ENCODE data around the gene IKZF2. TPM values are rescaled to one million over a fixed set of nuclear protein-coding genes. Genes with fewer than 3 reads are reported as not detected.

Gene IKZF2
- total and polyA plus RNA-seq, 9 of the 15 experiments (the other 6 are each of a cell fraction or from before 2014, with no cell fraction given): 0.04 to 0.54 (median 0.22) TPM

GRCh38 chr2:213019368-213019767, 132.0 kb downstream of the IKZF2 start:
- no peaks in the 10 kb centered on the region for H3K36me3 ChIP-seq (ENCODE audit: control insufficient read depth, insufficient read depth, low read length)
- H3K4me2 ChIP-seq (ENCODE audit: insufficient read depth, low read length): no peak overlapping the region
- H3K9me3 ChIP-seq (replicated peaks; ENCODE audit: control insufficient read depth, insufficient read depth, low read depth, low read length): no peaks in the 10 kb centered on the region
- no peak overlapping the region for H2AFZ ChIP-seq (ENCODE audit: low read depth, low read length)
- H4K20me1 ChIP-seq (replicated peaks; ENCODE audit: control insufficient read depth, insufficient read depth, low read length): no peaks in the 10 kb centered on the region
- H3K27ac ChIP-seq (ENCODE audit: extremely low read depth, low read depth, low read length): no peak overlapping the region
- no peaks in the 10 kb centered on the region for H3K79me2 ChIP-seq (ENCODE audit: control insufficient read depth, insufficient read depth, low read length)
- no peaks in the 10 kb centered on the region for H3K9me1 ChIP-seq (ENCODE audit: control insufficient read depth, insufficient read depth, low read length)
- no peak for TF ChIP-seq ZNF57 (CRISPR knock-in tag; IDR thresholded peaks at IDR 0.05)
- no peak for DNase-seq (ENCODE audit: extremely low read depth in 1 of 4, low spot score in 3 of 4)
- ChIA-PET POLR2A (no interaction called here), CTCF (ENCODE audit: low intra/inter-chr PET ratio) (no interaction called here)
- no peak for FAIRE-seq
- no peaks in the 10 kb centered on the region for H3K27me3 ChIP-seq (ENCODE audit: control insufficient read depth in 2 of 2, insufficient read depth in 2 of 2, low read length in 2 of 2)
- no peaks in the 10 kb centered on the region for H3K4me1 ChIP-seq (replicated peaks in 1 of 2; ENCODE audit: control insufficient read depth in 2 of 2, insufficient read depth in 2 of 2, low read length in 2 of 2)
- 0% methylated on average over 2 of the region's 2 CpGs for WGBS (ENCODE audit: insufficient coverage, low coverage, missing lambda C conversion rate)
- no peak for ATAC-seq
- BruUV-seq (replicated peaks): no TSS peak
- in situ Hi-C loops (cut with MboI): no loop called here
- intact Hi-C loops (cut with micrococcal nuclease): no loop called here
- H3K4me3 ChIP-seq: no peak overlapping the region
- no peak overlapping the region for H3K9ac ChIP-seq (ENCODE audit: insufficient read depth in 1 of 2, low read depth in 2 of 2, low read length in 2 of 2)

GRCh38 chr2:213018340-213018901, 133.0 kb downstream of the IKZF2 start:
- no peaks in the 10 kb centered on the region for H3K4me1 ChIP-seq (replicated peaks in 1 of 2; ENCODE audit: control insufficient read depth in 2 of 2, insufficient read depth in 2 of 2, low read length in 2 of 2)
- intact Hi-C loops (cut with micrococcal nuclease): no loop called here
- ATAC-seq (no peak), FAIRE-seq (no peak), DNase-seq (ENCODE audit: extremely low read depth in 1 of 4, low spot score in 3 of 4) (no peak)
- H4K20me1 ChIP-seq (replicated peaks; ENCODE audit: control insufficient read depth, insufficient read depth, low read length): no peaks in the 10 kb centered on the region
- BruUV-seq (replicated peaks): no TSS peak
- no peak overlapping the region for H3K4me3 ChIP-seq
- no peak overlapping the region for H3K4me2 ChIP-seq (ENCODE audit: insufficient read depth, low read length)
- H3K9ac ChIP-seq (ENCODE audit: insufficient read depth in 1 of 2, low read depth in 2 of 2, low read length in 2 of 2): no peak overlapping the region
- H3K9me3 ChIP-seq (replicated peaks; ENCODE audit: control insufficient read depth, insufficient read depth, low read depth, low read length): no peaks in the 10 kb centered on the region
- H3K79me2 ChIP-seq (ENCODE audit: control insufficient read depth, insufficient read depth, low read length): no peaks in the 10 kb centered on the region
- H3K27ac ChIP-seq (ENCODE audit: extremely low read depth, low read depth, low read length): no peak overlapping the region
- no peaks in the 10 kb centered on the region for H3K9me1 ChIP-seq (ENCODE audit: control insufficient read depth, insufficient read depth, low read length)
- in situ Hi-C loops (cut with MboI): no loop called here
- no peaks in the 10 kb centered on the region for H3K27me3 ChIP-seq (ENCODE audit: control insufficient read depth in 2 of 2, insufficient read depth in 2 of 2, low read length in 2 of 2)
- no peaks in the 10 kb centered on the region for H3K36me3 ChIP-seq (ENCODE audit: control insufficient read depth, insufficient read depth, low read length)
- ChIA-PET CTCF (ENCODE audit: low intra/inter-chr PET ratio) (no interaction called here), POLR2A (no interaction called here)
- no peak overlapping the region for H2AFZ ChIP-seq (ENCODE audit: low read depth, low read length)
- TF ChIP-seq ZNF398 (CRISPR knock-in tag; IDR thresholded peaks at IDR 0.05) (no peak), TBL1XR1 (IDR thresholded peaks at IDR 0.05; ENCODE audit: low read length in 2 of 2) (no peak), RBM34 (IDR thresholded peaks at IDR 0.05; ENCODE audit: borderline replicate concordance, insufficient read depth, low read length) (no peak), KLF10 (CRISPR knock-in tag; IDR thresholded peaks at IDR 0.05) (no peak), MTF1 (CRISPR knock-in tag; IDR thresholded peaks at IDR 0.05; ENCODE audit: borderline replicate concordance) (no peak), DNMT1 (IDR thresholded peaks at IDR 0.05) (no peak), IRF1 (CRISPR knock-in tag; IDR thresholded peaks at IDR 0.05; ENCODE audit: borderline replicate concordance) (no peak), XRCC3 (IDR thresholded peaks at IDR 0.05) (no peak), ZBTB1 (CRISPR knock-in tag; IDR thresholded peaks at IDR 0.05; ENCODE audit: borderline replicate concordance, low read depth) (no peak), FOXP4 (CRISPR knock-in tag; IDR thresholded peaks at IDR 0.05; ENCODE audit: borderline replicate concordance) (no peak), ZNF778 (CRISPR knock-in tag; IDR thresholded peaks at IDR 0.05) (no peak)
